Stimulated activated naive CD4-positive, alpha-beta T cell (primary cell): ENCODE measurements around the gene CMBL.
A peak's percentile ranks its signal among the peaks of the same experiment; 100 is the strongest.
"Not testable (repeated sequence)": the region's sequence is repeated elsewhere in the genome, so short reads cannot be mapped to it uniquely, and the experiment has no call there.

Source experiments
- DNase-seq, 6 experiments: peaks; one replicate each; lab custom pipeline; 2025; lab: John Stamatoyannopoulos, UW

Gene CMBL

GRCh38 chr5:10285362-10285761 is 22.3 kb downstream of the CMBL start:
- not testable (repeated sequence) for DNase-seq

DNA sequence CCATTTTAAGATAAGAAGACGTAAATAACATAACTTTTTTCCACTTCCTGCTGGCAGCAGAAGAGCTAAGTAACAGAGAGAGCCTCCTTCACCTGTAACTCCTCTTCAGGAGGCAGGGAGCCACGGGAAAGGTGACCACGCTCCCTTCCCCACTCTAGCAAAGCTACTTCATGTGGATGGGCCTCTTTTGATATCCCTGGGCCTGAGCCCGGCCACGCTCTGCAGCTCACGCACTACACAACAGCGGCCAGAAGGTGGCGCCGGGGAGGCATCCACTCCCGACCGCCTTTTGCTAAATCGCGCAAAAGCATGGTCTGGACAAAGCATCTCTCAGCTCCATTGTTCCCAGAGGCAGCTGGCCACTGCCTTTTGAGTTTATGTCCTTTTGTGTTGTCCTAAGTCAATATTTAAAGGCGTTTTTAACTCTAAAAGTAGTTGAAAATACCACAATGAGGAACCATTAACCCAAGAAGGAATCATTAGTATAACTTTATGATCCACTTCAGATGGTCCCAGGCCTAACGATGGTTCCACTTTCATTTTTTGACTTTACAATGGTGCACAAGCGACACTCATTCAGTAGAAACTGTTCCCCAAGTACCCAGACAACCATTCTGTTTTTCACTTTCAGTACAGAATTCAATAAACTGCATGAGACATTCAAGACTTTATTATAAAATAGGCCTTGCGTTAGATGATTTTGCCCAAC is 23.6 kb downstream of the CMBL start:
- peak; percentile 32 to 81 (median 62) for DNase-seq

DNA sequence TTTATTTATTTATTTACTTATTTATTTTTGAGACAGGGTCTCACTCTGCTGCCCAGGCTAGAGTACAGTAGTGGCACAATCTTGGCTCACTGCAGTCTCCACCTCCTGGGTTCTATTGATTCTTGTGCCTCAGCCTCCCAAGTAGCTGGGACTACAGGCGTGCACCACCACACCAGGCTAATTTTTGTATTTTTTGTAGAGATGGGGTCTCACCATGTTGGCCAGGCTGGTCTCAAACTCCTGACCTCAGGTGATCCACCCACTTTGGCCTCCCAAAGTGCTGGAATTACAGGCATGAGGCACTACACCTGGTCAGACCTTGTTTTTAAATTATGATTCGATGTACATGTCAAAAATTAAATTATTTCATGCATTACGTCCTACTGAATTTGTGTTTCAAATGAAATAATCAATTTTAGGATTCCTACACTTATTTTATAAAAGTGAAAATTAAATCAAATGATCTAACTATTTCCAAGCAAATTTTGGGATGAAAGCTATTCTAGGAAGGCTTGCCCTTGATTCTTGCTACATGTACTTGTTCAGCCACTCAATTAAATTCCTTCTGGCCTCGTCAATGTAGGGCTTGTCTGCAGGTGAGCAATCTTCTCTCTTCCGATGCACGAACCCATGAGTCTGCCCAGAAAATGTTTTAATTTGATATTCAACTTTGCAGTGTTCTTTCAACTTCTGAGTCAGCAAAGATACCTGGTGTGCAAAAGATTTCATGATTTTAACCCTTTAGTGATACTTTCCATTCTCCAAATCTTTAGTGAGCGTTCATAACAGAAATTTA is 27.6 kb downstream of the CMBL start:
- no peak for DNase-seq

DNA sequence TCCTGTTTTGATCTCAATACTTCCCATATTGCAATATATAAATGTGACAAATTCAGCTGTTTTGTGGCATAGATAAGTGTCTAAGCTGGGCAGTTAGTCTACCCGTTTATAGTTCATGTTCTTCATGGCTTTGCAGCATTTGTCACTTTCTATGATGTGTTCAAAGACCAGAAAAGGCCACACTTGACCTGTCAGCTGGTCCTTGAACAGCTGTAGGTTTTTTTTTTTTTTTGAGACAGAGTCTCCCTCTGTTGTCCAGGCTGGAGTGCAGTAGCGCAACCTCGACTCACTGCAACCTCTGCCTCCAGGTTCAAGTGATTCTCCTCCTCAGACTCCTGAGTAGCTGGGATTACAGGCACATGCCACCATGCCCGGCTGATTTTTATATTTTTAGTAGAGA is 28.4 kb downstream of the CMBL start:
- DNase-seq = no peak

DNA sequence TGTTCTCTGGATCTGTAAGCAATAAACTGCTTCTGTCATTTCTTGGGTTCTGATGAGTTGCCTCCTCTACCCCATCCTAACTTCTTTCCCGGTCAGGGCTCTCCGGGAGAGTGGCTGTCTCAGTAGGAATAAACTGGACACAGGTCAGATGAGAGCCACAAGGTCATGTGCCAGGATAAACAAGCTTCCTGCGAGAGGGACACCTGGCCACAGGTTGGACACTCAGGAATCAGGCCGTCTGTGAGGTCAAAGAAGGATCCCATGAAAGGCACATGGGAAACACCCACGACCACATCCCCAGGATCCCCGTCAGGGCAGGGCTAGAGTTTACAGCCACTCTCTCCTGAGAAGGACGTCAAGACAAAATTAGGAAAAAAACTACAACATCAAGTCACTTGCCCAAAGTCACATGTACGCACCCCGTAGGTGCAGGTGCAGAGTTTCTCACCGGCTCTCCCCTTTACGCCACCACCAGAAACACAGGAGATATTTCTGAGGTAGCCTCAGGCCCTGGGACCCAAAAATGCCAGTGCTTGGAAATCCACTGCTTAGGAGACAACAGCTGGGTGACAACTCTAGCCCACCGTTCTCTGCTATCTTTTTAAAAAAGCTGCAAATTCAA is 28.9 kb downstream of the CMBL start:
- DNase-seq = no peak

GRCh38 chr5:10277773-10278630 is 29.7 kb downstream of the CMBL start:
- DNase-seq = no peak

DNA sequence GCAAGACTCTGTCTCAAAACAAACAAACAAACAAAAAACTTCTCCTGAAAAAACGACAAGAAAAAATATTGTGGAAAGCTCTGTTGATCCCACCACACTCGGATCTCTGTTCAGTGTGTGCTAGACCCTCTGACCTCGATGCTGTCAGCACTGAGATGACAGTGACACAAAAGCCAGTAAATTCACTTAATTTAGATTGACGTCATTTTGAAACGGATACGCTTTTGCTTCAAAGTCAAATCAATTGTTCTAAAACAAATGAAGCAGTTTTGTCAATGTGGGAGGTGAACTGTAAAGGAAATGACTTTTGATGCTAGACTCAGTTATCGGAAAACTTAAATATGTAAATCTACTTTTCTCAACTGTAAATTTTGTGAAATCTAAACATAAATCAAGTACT is 31.0 kb downstream of the CMBL start:
- no peak for DNase-seq

DNA sequence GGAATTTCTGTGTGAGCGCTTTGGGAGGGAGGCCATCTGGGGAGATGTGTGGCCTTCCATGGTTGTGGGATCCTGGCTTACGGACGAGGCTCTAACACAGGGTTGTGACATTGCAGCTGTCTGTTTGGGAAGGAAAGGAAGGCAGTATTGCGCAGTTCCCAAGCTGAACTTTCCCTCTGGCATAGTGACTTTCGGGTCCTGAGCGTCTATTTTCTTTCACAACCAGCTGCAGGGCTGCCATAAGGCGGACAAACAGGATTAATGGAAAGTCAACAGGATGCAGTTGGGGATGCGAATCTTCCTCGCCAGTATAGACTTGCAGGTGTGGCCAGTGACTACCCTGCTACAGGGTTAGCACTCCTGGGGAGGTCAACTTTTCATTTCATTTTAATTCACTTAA is 31.7 kb downstream of the CMBL start:
- DNase-seq = no peak

DNA sequence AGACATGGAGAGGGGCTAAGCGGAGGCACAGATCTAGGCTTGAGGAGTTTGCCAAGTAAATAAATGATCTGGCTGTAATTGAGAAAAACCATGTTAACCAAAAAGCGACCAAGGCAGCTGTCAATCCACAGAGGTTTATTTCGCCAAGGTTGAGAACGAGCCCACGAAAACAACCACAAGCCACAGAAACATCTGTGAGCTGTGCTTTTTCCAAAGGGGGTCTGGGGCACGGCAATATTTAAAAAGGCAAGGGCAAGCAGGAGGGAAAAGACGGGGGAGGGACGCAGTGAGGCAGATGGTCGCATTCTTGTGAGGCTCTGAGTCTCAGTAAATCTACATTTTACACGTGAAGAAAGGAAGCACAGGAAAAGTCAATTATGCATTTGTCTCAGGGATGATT is 32.2 kb downstream of the CMBL start:
- no peak for DNase-seq

DNA sequence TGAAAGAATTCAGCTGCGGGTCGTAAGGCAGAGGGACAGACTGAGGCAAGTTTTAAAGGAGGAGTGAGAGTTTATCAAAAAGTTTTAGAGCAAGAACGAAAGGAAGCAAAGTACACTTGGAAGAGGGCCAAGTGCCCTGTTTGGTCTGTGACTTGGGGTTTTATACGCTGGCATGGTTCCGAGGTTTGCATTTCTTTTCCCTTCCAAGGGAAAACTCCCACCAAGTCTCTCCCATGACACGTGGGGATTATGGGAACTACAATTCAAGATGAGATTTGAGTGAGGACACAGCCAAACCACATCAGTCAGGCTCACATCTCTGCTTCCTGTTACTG is 34.9 kb downstream of the CMBL start:
- not testable (repeated sequence) for DNase-seq

- no peak for DNase-seq
Observed at GRCh38 chr5:10272053-10272874, 35.4 kb downstream of the CMBL start.

- no peak for DNase-seq
Observed at GRCh38 chr5:10268100-10268499, 39.6 kb downstream of the CMBL start.

DNA sequence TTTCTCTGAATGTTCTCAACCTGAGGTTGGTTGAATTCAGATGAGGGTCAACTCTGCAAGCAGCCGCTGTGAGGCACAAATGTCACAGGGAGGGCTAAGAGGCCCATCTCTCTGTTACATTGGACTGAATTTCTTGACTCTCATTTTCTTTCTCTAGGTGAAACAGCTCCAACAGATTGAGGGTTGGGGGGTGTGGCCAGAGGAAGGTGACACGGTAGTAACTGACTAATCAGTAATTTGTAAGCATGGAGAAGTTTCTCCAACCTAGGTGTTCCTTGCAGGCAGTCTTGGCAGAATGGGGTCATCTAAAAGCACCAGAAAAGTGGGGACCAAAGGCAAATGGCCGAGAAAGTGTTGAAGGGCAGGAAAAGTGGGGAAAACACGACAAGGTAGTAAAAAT is 40.9 kb downstream of the CMBL start:
- no peak for DNase-seq

GRCh38 chr5:10266137-10266536 is 41.6 kb downstream of the CMBL start:
- no peak for DNase-seq

DNA sequence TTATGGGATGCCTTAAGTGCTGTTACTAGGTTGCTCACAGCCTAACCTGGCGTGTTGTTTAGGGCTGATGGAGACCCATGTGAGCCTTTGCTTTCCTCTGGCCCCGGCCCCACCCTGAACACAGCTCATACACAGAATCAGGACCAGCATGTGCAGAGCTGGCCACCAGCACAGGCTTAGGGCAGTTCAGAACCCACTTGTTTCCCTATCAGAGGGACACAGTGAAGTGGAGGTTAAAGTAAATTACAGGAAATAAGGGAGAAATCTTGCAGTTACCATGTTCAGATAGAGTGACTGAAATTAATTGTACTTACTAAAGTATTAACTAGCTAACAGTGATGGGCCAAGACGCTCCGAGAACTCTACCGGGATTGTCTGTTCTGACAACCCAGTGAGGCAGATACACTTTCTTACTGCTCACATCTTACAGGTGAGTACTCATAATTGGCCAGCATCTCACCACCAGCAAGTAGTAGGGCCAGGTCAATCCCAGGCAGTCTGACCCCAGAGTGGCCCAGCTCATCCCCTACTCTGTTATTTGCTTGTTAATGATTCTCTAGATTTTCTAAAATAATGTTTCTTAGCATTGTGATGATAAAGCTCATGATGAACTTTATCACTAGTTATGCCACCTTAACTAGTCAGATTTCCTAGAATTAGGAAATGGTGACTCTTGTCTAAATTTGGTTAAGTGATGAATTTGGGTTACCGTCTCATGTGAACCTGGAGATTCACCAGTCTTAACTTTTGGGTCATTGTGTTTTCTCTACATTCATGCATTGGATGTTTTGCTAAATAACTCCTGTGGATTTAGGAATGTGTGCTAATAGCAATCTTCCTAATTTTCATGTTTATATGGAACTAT is 42.2 kb downstream of the CMBL start:
- DNase-seq = no peak

DNA sequence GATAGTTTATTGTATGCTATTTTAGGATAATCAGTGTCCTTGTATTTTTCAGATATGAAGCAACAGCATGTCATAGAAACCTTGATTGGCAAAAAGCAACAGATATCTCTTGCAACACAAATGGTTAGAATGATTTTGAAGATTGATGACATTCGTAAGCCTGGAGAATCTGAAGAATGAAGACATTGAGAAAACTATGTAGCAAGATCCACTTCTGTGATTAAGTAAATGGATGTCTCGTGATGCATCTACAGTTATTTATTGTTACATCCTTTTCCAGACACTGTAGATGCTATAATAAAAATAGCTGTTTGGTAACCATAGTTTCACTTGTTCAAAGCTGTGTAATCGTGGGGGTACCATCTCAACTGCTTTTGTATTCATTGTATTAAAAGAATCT is 43.1 kb downstream of the CMBL start:
- DNase-seq = no peak

GRCh38 chr5:10262995-10263394 is 44.7 kb downstream of the CMBL start:
- no peak for DNase-seq

DNA sequence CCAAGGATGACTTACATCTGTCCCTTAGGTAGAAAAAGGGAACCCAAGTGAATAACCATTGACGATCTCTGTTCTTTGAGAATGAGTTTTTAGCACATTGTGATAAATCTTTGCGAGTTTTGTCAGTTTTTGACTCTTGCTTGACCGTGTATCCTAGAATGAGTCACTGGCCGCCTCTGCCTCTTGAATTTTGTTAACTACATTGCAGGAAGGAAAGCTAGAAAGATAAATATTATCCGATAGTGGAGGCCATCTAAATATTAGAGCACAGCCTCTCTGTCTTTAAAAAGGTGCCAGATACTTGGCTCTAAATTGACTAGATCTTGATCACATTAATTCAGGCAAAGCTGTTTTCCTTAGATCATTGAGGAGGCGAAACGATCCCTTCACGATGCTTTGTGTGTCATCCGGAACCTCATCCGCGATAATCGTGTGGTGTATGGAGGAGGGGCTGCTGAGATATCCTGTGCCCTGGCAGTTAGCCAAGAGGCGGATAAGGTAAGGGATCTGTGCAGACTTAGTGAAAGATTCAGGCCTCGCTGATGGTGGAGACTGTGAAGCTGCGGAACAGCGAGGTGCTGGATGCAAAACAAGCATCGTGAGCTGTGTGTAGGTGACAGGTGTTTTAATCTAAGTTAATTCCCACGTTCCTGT is 45.5 kb downstream of the CMBL start:
- no peak for DNase-seq

DNA sequence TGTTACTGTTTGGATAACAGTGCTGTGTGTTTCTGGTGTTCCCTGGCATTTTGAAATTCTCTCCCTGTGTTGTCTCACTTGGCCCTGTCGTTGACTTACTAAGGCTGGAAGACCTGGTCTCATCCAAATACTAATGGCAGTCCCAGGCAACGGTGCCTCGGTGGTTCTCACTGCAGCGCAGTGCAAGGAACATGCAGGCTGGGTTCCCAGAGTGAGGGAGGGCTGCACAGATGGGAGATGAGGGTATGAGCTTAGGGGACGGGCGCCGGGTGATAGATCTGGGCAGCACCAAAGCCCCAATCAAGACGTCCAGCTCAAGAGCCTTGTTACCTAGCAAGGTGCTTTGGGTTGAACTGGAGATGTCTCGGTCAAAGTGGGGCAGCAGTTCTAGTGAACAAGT is 46.6 kb downstream of the CMBL start:
- no peak for DNase-seq

- no peak for DNase-seq
Observed at GRCh38 chr5:10259899-10260298, 47.8 kb downstream of the CMBL start.
